Posterior cingulate gyrus (tissue), 11 donors: ENCODE results near the gene HAAO.

ENCODE experiments used
- DNase-seq, 10 donors: peaks; one replicate each; pipeline versions ENCODE4 v3.0.0 to v3.0.0-alpha.2; 2020 to 2021; ENCODE audit warnings: mixed read lengths in 3 of 10
- intact Hi-C: fragments of 100-400 bp; cut with DNase I; formaldehyde crosslinking; loops from one replicate; pipeline ENCODE4 v1.15.1; 2023

The HAAO gene

DNA sequence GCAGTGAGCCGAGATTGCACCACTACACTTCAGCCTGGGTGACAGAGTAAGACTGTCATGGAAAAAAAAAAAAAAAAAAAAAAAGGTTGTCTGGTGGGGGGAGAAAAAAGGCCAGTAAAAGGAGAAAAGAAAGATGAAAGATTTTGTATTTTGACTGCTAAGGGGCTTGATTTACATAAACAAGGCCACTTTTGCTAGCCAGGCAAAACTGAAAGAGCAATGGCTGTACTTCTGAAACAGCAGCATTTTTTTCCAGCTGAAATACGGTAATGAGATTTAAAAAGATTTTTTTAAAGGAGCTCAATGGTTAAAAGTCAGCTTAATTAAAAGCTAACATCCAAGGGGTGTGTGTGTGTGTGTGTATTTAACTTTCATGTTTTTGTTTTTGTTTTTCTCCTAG is 17.2 kb downstream of the HAAO start:
- DNase-seq, result no peak
- intact Hi-C loops, result no loop called here

GRCh38 chr2:42771546-42772153 is 20.7 kb downstream of the HAAO start:
- DNase-seq, result peak in 2 of 10 donors; percentile 43 to 70
- intact Hi-C loops, result no loop called here

DNA sequence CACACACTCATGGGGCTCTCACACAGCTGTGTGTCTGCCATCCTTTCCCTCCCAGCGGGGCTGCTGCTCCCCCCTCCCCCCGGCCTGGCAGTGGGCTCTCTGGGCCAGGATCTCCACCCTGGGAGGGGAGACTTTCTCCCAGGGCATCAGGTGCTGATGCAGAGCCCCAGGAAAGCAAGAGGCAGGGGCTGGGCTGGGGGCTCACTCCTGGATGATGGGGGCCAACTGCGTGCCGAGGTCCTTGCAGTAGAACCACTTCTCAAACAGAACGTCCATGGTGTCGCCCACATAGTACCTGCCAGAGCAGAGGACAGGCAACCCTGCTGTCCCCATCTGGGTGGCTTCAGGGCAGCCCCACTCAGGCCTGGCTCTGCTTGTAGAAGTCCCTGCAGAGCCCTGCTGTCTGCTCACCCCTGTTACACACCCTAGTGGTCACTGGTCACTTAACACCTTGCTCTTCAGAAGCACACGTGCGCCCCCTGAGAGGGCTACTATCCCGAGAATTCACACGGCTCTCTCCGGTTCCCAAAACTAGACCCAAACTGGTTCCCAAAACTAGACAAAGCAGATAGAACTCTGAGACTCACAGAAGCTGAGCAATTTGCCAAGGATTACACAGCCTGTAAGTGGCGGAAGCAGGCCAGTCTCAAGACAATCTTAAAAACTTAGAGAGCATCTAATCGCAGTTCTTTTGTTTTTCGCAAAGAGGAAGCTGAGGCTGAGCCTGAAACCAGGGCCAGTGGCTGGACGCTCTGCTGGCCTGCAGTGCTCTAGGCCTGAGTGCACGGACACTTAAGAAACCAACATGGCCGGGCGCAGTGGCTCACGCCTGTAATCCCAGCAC is 21.9 kb downstream of the HAAO start:
- intact Hi-C loops, result no loop called here
- DNase-seq, result peak in 2 of 10 donors; percentile 47 to 82

DNA sequence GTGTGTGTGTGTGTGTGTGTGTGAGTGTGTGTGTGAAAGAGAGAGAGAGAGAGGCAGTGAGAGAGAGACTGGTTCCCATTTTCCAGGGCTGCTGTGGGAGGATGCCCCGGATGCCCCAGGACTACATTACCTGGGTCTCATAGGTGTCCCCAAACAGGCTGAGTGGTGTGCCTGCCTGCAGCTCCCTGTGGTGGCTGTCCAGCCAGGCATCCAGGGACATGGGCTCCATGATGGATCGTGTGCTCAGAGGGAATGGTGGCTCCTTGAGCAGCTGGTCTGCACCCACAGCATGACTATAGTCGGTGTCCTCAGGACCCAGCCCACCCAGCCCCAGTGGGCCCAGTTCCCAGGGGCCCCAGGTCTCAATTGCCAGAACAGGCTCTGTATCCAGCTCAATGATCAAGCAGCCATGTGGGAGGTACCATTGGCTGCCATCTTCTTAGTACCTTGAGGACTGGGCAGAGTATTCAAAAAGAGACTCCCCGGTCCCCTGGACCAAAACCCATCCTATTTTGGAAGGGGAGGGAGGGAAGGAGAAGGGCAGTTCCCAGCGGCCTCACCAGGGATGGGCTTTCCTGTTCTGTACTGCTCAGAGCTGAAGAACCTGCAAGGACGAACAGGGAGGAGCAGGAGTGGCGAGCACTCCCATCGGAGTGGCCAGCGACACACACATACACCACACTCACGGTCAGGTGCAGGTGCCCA is 22.6 kb downstream of the HAAO start:
- DNase-seq, result peak in 1 of 10 donors; percentile 21
- intact Hi-C loops, result no loop called here

DNA sequence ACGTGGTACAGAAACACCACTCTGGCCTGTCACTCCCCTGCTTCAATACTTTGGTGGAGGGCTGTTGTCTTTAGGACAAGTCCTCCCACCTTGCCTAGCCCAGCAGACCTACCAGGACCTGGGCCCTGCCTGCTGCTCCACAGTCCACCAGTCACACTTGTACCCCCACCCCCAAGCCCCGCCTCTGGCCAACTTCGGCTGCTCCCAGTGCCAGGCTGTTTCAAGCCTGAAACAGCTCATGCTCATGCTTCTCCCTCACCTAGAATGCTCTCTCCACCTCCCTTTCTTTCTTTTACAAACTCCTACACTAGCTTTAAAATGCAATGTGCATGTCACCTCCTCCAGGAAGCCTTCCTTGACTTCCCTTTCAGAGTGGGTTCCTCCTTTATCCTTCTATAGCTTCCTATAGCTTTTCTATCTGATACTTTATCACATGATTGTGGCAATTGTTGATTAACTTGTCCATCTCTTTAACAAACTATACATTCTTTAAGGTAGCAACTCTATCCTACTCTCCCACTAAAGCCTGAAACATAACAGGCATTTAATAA is 23.6 kb downstream of the HAAO start:
- intact Hi-C loops, result no loop called here
- peak in 1 of 10 donors; percentile 40 for DNase-seq

GRCh38 chr2:42767899-42768705 is 24.3 kb downstream of the HAAO start:
- intact Hi-C loops, result no loop called here
- peak in 1 of 10 donors; percentile 72 for DNase-seq

DNA sequence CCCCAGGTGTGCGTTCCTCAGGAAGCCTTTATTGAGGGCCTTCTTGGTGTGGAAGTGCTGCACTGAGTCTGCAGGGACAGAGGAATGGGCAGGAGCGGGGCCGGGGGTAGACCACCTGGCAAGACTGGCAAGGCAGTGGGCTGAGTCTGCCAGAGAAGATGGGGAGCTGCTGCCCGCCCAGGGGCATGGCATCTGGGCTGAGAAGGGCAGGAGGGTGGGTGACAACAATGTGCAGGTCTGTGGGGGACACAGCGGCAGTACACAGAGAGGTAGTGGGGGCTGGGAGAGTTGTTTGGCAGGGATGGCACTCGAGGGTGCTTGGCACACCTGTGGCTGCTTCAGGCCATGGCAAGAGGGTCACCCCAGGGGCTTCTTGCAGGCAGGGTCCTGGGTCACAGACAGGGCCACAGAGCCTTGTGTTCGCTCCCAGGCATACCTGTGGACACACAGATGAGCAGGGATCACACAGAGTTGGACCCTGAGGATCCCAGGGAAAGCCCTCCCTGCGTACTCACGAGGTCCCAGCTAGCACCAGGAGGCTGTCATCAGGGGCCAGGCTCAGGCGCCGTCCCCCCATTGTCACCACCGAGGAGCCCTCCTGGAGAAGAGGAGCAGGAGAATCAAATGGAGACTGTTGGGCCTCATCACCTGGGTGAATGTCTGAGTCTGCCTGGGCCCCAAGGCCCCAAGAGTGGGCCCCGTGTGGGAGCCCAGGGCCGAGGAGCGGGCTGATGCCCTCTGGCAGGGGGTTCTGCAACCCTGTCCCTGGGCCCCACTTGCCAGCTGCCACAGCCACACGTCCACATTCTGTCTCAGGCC is 25.1 kb downstream of the HAAO start:
- peak in 1 of 10 donors; percentile 75 for DNase-seq

GRCh38 chr2:42765686-42766085 is 26.7 kb downstream of the HAAO start:
- peak in 1 of 10 donors; percentile 77 for DNase-seq
- intact Hi-C loops, result no loop called here

More for the DNA sequence above, 25.1 kb downstream of the HAAO start:
- intact Hi-C loops, result no loop called here

GRCh38 chr2:42764901-42765300 is 27.5 kb downstream of the HAAO start:
- intact Hi-C loops, result no loop called here
- DNase-seq, result peak in 1 of 10 donors; percentile 75

DNA sequence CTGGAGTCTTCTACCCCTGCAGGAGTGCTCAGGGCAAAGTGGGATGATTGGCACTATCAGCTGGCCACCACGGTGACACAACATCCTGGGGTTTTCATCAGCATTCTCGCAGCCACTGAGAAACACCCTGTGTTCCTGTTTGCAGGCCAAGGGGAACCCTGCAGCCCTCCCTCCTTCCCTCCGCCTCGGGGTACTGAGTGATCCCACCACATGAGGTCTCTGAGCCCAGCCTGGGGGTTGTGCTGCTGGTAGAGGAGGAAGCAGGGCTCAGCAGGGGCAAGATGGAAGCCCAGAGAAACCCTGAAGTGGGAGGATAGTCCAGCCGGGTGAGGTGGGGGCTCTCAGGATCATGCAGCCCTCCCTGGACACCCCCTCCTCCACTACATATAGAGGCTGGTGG is 28.3 kb downstream of the HAAO start, which contains the start of gene OXER1:
Gene OXER1 (minus strand): TSS at position 40 of the 400 bp plus-strand sequence. CDS start 73 bp downstream, outside the sequence.
- intact Hi-C loops, result no loop called here
- DNase-seq, result peak in 1 of 10 donors; percentile 75

GRCh38 chr2:42762823-42763804 is 29.3 kb downstream of the HAAO start:
- peak in 1 of 10 donors; percentile 74 for DNase-seq
- intact Hi-C loops, result no loop called here

- DNase-seq, result peak in 1 of 10 donors; percentile 26
- intact Hi-C loops, result no loop called here
Measured at GRCh38 chr2:42762155-42762554, 30.2 kb downstream of the HAAO start.

- peak in 1 of 10 donors; percentile 78 for DNase-seq
- intact Hi-C loops, result no loop called here
Measured at GRCh38 chr2:42761554-42761953, 30.8 kb downstream of the HAAO start.

DNA sequence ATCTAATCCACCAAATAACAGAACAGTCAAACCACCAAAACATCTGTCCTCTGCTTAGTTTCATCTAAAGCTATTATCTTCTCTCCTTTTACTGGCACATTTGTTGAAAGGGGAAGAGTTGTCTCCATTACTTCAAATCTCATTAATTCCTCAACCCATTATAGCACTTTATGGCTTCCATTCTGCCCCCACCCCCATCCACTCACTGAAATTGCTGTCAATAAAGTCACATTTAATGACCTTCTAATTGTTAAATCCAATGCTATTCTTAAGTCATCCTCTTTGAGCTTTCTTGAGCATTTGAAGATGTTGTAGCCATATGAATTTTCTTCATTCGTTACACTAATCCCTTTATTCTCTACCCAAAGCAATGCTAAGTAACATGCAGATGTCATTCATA is 33.6 kb downstream of the HAAO start:
- intact Hi-C loops, result no loop called here
- no peak for DNase-seq

- DNase-seq, result no peak
- intact Hi-C loops, result no loop called here
Measured at GRCh38 chr2:42757981-42758740, 34.2 kb downstream of the HAAO start.

DNA sequence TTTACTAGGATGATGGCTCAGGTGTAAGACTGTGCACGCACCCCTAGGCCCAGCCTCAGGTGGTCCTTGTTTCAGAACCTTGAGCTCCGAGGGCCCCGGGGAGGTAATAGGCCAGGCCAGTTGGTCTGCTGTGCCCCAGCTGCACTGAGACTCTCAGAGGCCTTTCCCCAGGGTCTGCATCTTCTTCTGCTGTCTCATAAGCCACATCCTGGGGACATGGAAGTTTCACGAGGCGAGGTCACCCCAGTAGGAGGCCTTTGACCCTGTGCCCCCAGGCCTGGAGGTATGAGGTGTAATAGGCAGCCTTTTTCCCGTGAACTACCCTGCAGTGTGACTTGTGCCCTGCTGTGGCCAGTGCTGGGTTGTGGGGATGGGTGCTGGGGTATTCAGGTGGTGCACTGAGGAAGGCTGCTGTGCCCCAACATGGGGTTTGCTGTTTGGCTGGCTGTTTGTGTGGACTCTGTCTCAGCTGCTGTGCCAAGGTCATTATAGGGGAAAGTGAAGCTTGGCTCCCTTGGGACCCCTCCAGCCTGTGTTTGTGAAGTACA is 35.3 kb downstream of the HAAO start:
- intact Hi-C loops, result no loop called here
- DNase-seq, result no peak
